Peyer's patch (tissue), 4 donors: ENCODE measurements around the gene ARHGAP24.

Experiments used
- POLR2A ChIP-seq, 2 donors: fragments of 450-650 bp; IDR thresholded peaks; one replicate each; pipeline ENCODE4 v1.5.1; 2017; ENCODE audit warnings: antibody characterized with exemption in 2 of 2, mild to moderate bottlenecking in 2 of 2, moderate library complexity in 2 of 2
- TF ChIP-seq, protein P1 (sequence below), 6 experiments: fragments of 450-650 bp in 4 of 6; fragments of 200-600 bp in 2 of 6; sonication (generic) in 1 of 6; IDR thresholded peaks; one replicate each; pipeline ENCODE4 v1.5.1; 2017 to 2019; ENCODE audit warnings: antibody characterized with exemption in 6 of 6, mild to moderate bottlenecking in 3 of 6, moderate library complexity in 1 of 6

DNA sequence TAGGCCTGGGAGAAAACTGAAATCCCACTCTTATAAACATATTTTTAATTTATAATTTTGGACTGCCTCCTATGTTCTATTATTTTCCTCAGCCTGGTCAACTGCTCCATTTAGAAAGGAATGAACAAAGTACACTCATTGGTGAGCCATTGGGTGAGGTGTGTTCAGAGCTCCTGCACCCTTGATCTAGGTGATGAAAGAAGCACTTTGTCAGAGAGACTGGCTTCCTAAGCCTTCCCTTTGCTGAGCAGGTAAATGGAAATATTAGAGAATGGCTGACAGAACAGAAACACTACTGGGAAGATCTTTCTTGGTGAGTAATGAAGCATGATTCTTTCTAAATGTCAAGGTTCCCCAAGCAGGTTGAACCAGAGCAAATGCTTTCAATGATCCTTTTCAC is 19.0 kb upstream of the ARHGAP24 start:
- TF ChIP-seq, protein P1, sequence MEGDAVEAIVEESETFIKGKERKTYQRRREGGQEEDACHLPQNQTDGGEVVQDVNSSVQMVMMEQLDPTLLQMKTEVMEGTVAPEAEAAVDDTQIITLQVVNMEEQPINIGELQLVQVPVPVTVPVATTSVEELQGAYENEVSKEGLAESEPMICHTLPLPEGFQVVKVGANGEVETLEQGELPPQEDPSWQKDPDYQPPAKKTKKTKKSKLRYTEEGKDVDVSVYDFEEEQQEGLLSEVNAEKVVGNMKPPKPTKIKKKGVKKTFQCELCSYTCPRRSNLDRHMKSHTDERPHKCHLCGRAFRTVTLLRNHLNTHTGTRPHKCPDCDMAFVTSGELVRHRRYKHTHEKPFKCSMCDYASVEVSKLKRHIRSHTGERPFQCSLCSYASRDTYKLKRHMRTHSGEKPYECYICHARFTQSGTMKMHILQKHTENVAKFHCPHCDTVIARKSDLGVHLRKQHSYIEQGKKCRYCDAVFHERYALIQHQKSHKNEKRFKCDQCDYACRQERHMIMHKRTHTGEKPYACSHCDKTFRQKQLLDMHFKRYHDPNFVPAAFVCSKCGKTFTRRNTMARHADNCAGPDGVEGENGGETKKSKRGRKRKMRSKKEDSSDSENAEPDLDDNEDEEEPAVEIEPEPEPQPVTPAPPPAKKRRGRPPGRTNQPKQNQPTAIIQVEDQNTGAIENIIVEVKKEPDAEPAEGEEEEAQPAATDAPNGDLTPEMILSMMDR (IDR thresholded peaks at IDR 0.05) = no peak
- no peak for TF ChIP-seq POLR2A (IDR thresholded peaks at IDR 0.05)
